8988T (cell line): Measurements from ENCODE around the gene STEAP1.

Source experiments
- DNase-seq: peaks from one replicate; pipeline ENCODE4 v3.0.0; 2011

STEAP1 gene

DNA sequence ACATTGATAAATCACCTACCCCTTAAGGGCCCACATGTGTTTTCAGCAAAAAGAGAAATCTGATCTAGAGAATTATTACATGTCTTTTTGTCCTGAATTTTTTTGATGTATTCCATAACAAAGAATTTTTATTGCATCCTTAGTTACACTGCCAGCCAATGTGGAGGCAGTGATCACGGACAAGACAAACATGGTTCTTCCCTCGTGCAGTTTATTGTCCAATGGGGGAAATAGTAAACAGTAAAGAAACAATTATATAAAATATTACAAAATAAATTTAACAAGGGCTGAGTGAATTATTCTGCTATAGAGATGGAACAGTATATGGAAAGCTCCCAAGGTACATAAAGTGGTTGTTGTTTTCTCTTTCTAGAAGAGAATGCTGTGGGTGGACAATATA is 59.3 kb downstream of the STEAP1 start:
- no peak for DNase-seq
